Adrenal gland (tissue), 12 donors: Measurements from ENCODE around the gene TMEM174. TPM values are rescaled to one million over a fixed set of nuclear protein-coding genes. Genes with fewer than 3 reads are reported as not detected.

Experiments
- DNase-seq, 7 donors: peaks; one replicate each; pipeline ENCODE4 v3.0.0-alpha.2; 2019 to 2020
- H3K27ac ChIP-seq, 5 donors: fragments of 200-600 bp; sonication (generic) in 4 of 5; 1 replicate in 3 of 5; 2 replicates in 2 of 5; pipeline versions ENCODE4 v1.5.1 to v1.8.0; 2016 to 2020; ENCODE audit warnings: mild to moderate bottlenecking in 1 of 5
- H3K27me3 ChIP-seq: fragments of 200-600 bp; 2 replicates; pipeline ENCODE4 v1.8.0; 2021
- H3K36me3 ChIP-seq, 2 donors: fragments of 200-600 bp; replicated peaks in 1 of 2; 1 replicate in 1 of 2; 2 replicates in 1 of 2; pipeline versions ENCODE4 v1.5.1 to v1.8.0; 2018 to 2022
- H3K4me1 ChIP-seq, 2 donors: fragments of 200-600 bp; replicated peaks in 1 of 2; 1 replicate in 1 of 2; 2 replicates in 1 of 2; pipeline versions ENCODE4 v1.5.1 to v1.8.0; 2018 to 2021
- H3K4me3 ChIP-seq, 4 donors: fragments of 200-600 bp; sonication (generic) in 3 of 4; one replicate each; pipeline ENCODE4 v1.5.1; 2016 to 2018
- H3K9me3 ChIP-seq, 3 donors: fragments of 200-600 bp; sonication (generic) in 1 of 3; replicated peaks in 1 of 3; 1 replicate in 2 of 3; 2 replicates in 1 of 3; pipeline versions ENCODE4 v1.5.1 to v1.8.0; 2016 to 2021
- POLR2A ChIP-seq, 2 donors: fragments of 450-650 bp; IDR thresholded peaks; one replicate each; pipeline ENCODE4 v1.6.1; 2017; ENCODE audit warnings: antibody characterized with exemption in 2 of 2, mild to moderate bottlenecking in 2 of 2, moderate library complexity in 1 of 2
- WGBS, 4 donors: extraction: QIAGEN DNeasy Blood & Tissue Kit in 2 of 4; methylation state at CpG; one replicate each; pipeline versions ENCODE4 v1.1.5 to v1.1.7; 2013 to 2017; 5-methylcytosine and 5-hydroxymethylcytosine counted together
- intact Hi-C, 2 donors: fragments of 100-400 bp; cut with DNase I; formaldehyde crosslinking; loops; one replicate each; pipeline versions ENCODE4 v1.14.1 to v1.15.0; 2022 to 2023
- polyA plus RNA-seq, 3 donors: library from polyadenylated mRNA; stranded (reverse); fragments of 200-250 nt in 2 of 3; fragments of 350-450 nt in 1 of 3; fragmentation: Illumina TruSeq in 1 of 3; extraction: RNeasy Lipid Tissue Mini Kit (QIAGEN cat#74804) in 1 of 3; gene quantifications; one replicate each; pipeline ENCODE4 v1.2.3, GENCODE V29; 2013 to 2014
- total RNA-seq, 9 donors: library from RNA; depleted of rRNA in 4 of 9; stranded (reverse); fragments of >200 nt in 4 of 9; fragments of 120-200 nt in 1 of 9; fragmentation: NEBNext Ultra II Directional in 1 of 9; extraction: Animal tissue kit (Norgen Biotek cat#: 25700) in 1 of 9; gene quantifications; one replicate each; pipeline versions ENCODE4 v1.1.0 to v1.2.4, GENCODE V29; 2013 to 2023
- TF ChIP-seq, protein P1 (sequence below), 6 experiments: fragments of 450-650 bp in 4 of 6; fragments of 200-600 bp in 2 of 6; sonication (generic) in 1 of 6; IDR thresholded peaks; 1 replicate in 5 of 6; 2 replicates in 1 of 6; pipeline versions ENCODE4 v1.5.1 to v1.8.0; 2016 to 2021; ENCODE audit warnings: antibody characterized with exemption in 6 of 6, mild to moderate bottlenecking in 2 of 6, moderate library complexity in 1 of 6
- donor health status: healthy with polysubstance abuse.
- donor health status: Bipolar disorder and iron deficiency.
- donor health status: DM: yes; HTN: yes; CAD: no.
- donor health status: DM: no; HTN: no; CAD: no.
- donor health status: DM: no; HTN: no; CAD: no.
- donor health status: DM: yes; HTN: yes; CAD: no.

Gene TMEM174
- total and polyA plus RNA-seq, 12 donors = not detected

DNA sequence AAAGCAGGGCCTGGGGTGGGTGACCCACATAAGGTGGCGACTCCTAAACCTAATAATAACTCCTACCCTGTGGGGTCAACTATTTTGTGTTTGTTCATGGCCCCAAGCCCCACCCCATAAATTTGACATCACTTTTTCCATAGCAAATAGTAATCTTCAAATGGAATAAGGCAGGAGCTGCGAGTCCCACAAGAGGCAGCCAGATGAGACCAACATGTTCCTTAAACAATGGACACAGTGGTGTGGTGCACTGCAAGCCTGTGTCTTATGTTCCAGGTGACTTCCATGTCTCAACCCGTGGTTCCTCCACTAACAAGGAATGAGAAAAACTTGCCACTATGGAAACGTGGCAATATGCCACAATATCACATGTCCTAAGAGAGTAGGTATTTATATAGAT is 20.6 kb downstream of the TMEM174 start:
- no peak for DNase-seq
- no peak overlapping the region for H3K4me3 ChIP-seq
- 67 to 91% (median 73%) methylated on average over 4 of the region's 4 CpGs for WGBS, 4 donors
- no peaks in the 10 kb centered on the region for H3K36me3 ChIP-seq
- H3K27me3 ChIP-seq = no peaks in the 10 kb centered on the region
- H3K4me1 ChIP-seq = peaks cover 0 to 7% of the 10 kb centered on the region in 2 donors
- H3K27ac ChIP-seq = no peak overlapping the region
- H3K9me3 ChIP-seq = no peaks in the 10 kb centered on the region
- no peak for TF ChIP-seq POLR2A (IDR thresholded peaks at IDR 0.05)
- TF ChIP-seq, protein P1, sequence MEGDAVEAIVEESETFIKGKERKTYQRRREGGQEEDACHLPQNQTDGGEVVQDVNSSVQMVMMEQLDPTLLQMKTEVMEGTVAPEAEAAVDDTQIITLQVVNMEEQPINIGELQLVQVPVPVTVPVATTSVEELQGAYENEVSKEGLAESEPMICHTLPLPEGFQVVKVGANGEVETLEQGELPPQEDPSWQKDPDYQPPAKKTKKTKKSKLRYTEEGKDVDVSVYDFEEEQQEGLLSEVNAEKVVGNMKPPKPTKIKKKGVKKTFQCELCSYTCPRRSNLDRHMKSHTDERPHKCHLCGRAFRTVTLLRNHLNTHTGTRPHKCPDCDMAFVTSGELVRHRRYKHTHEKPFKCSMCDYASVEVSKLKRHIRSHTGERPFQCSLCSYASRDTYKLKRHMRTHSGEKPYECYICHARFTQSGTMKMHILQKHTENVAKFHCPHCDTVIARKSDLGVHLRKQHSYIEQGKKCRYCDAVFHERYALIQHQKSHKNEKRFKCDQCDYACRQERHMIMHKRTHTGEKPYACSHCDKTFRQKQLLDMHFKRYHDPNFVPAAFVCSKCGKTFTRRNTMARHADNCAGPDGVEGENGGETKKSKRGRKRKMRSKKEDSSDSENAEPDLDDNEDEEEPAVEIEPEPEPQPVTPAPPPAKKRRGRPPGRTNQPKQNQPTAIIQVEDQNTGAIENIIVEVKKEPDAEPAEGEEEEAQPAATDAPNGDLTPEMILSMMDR (IDR thresholded peaks at IDR 0.05) = no peak
- intact Hi-C loops = no loop called here

DNA sequence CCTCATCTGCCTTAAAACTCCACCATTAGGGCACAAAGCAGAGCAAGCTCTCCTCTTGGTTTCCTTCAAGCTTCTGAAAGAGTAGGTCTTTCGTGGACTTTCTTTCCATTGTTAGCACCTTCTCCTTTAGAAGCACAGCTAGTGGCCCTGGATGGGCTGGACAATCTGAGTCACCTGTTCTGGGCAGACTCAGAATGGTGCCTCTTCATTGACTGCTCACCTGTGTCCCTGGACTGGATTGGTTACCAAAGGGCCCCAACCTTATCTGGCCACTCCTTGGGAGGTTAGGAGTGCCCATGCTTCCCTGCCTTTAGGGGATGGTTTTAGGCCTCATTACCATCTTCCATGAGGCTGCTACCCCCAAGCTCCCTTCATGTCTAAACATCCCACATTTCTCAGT is 23.2 kb downstream of the TMEM174 start:
- Histone ChIP-seq H3K27me3 (no peaks in the 10 kb centered on the region), H3K36me3 (no peaks in the 10 kb centered on the region), H3K4me3 (no peak overlapping the region), H3K9me3 (no peaks in the 10 kb centered on the region), H3K4me1 (no peaks in the 10 kb centered on the region), H3K27ac (no peak overlapping the region)
- WGBS, 4 donors = 83 to 100% (median 98%) methylated on average over 1 of the region's 1 CpG
- TF ChIP-seq POLR2A (IDR thresholded peaks at IDR 0.05) = no peak
- TF ChIP-seq, protein P1 (IDR thresholded peaks at IDR 0.05) = no peak
- DNase-seq = no peak
- intact Hi-C loops = no loop called here

DNA sequence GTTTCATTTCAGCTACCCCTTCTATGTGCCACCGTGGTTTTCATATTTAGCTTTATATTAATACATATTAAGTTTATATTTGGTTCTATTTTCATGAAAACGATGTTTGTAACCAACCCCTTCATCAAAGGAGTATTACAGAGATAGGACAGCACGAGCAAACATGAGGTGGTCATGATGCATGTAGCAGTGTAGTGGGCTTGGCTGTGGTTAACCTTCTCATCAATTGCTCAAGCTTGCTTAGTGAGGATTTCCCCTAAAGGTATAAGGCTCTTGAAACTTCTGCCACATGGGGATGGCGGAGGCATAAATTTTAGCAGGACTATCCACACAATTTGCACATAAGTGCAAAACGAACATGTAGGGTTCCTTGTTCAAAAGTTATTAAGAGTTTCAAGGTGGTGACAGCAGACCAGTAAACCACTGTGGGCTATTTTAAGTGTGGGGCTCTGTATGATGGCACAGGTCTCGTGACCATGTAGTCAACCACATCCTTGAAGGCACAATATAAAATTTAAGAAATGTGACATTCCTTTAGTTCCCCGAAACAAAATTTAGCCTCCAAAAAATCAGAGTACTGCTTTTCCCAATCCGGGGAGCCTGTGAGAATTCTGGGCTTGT is 24.8 kb downstream of the TMEM174 start:
- no peaks in the 10 kb centered on the region for H3K27me3 ChIP-seq
- DNase-seq = no peak
- no peaks in the 10 kb centered on the region for H3K36me3 ChIP-seq
- H3K27ac ChIP-seq = no peak overlapping the region
- intact Hi-C loops = no loop called here
- no peaks in the 10 kb centered on the region for H3K9me3 ChIP-seq
- TF ChIP-seq, protein P1 (IDR thresholded peaks at IDR 0.05) = no peak
- no peak for TF ChIP-seq POLR2A (IDR thresholded peaks at IDR 0.05)
- H3K4me1 ChIP-seq = no peaks in the 10 kb centered on the region
- 72 to 81% (median 78%) methylated on average over 8 of the region's 8 CpGs for WGBS, 4 donors
- H3K4me3 ChIP-seq = no peak overlapping the region

DNA sequence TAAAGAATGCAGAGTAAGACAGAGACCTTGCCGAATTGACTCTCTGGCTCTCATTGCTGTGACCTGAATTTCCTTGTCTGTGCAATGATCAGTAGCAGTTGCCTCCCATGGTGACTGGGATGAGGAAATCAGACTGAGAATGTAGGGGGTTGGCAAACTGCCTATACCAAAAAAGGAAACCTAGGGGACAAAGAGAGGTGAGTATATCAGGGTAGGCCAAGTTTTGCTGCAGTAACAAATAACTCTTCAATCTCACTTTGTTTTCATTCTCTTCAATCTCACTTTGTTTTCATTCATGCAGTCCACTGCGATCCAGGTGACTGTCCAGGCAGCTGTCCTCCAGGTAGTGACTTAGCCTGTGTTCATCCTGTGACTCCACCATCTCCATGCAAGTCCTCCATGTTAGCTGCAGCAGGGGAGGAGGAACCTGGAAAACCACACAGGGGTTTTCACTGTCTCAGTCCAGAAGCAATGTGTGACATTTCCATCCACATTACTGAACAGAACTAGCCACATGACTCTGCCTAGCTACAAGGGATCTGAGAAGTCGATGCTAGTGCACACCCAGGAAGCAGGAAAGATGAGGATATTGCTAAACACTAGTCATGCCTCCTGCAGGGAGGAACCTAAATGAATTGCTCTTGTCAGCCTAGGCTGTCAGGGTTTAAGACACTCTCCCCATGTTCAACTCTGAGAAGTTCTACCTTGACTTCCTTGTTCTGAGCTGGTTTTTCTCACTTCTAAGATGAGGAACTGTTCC is 26.0 kb downstream of the TMEM174 start:
- intact Hi-C loops = no loop called here
- Histone ChIP-seq H3K36me3 (no peaks in the 10 kb centered on the region), H3K4me3 (no peak overlapping the region), H3K27ac (no peak overlapping the region), H3K27me3 (peaks cover 5% of the 10 kb centered on the region), H3K9me3 (no peaks in the 10 kb centered on the region), H3K4me1 (no peaks in the 10 kb centered on the region)
- DNase-seq = no peak
- WGBS, 4 donors = 80 to 87% (median 81%) methylated on average over 3 of the region's 3 CpGs
- TF ChIP-seq, protein P1 (IDR thresholded peaks at IDR 0.05) = no peak
- no peak for TF ChIP-seq POLR2A (IDR thresholded peaks at IDR 0.05)
